B cell (primary cell): Measurements from ENCODE around the gene OR52N4. TPM values are rescaled to one million over a fixed set of nuclear protein-coding genes. Genes with fewer than 3 reads are reported as not detected.

ENCODE experiments used
- ATAC-seq: fragments of 200-7000 bp; cut with Tn5 transposase; one replicate; pipeline ENCODE4 v1.10.0; 2021; ENCODE audit warnings: low read depth, mild to moderate bottlenecking, moderate number of reproducible peaks, moderate library complexity
- CTCF ChIA-PET: fragments of 350-600 bp; sonication (Branson Sonifier 250); formaldehyde crosslinking; loops from one replicate; lab custom pipeline; 2021; ENCODE audit warnings: antibody characterized with exemption, inconsistent platforms; lab: Charles Lee
- POLR2A ChIA-PET: fragments of 350-600 bp; sonication (Branson Sonifier 250); formaldehyde crosslinking; loops from one replicate; lab custom pipeline; 2021; ENCODE audit warnings: antibody characterized with exemption; lab: Charles Lee
- DNase-seq: peaks from one replicate; pipeline ENCODE4 v3.0.0; 2013
- H2AFZ ChIP-seq: 2 replicates; pipeline ENCODE4 v1.6.1; 2012; ENCODE audit warnings: mild to moderate bottlenecking, low read depth, low read length; ENCODE audit not compliant: insufficient read depth, poor library complexity, severe bottlenecking
- H3K27ac ChIP-seq, 2 donors: 1 replicate in 1 of 2; 2 replicates in 1 of 2; pipeline ENCODE4 v1.5.1; 2012 to 2013; ENCODE audit warnings: low read length in 2 of 2, mild to moderate bottlenecking in 2 of 2, moderate library complexity in 1 of 2
- H3K27me3 ChIP-seq, 4 experiments: fragments of 200-600 bp in 1 of 4; sonication (generic) in 1 of 4; replicated peaks in 1 of 4; 1 replicate in 2 of 4; 2 replicates in 2 of 4; pipeline versions ENCODE4 v1.6.1 to v1.7.0; 2013 to 2016; ENCODE audit warnings: low read length in 3 of 4, mild to moderate bottlenecking in 2 of 4, mixed read lengths in 1 of 4, moderate library complexity in 1 of 4; ENCODE audit not compliant: insufficient read depth in 4 of 4, control insufficient read depth in 3 of 4; ENCODE audit errors: control extremely low read depth in 1 of 4
- H3K36me3 ChIP-seq, 2 experiments: replicated peaks in 1 of 2; 1 replicate in 1 of 2; 2 replicates in 1 of 2; pipeline versions ENCODE4 v1.6.1 to v1.7.1; 2013; ENCODE audit warnings: low read length in 1 of 2; ENCODE audit not compliant: insufficient read depth in 2 of 2, control insufficient read depth in 1 of 2; ENCODE audit errors: control extremely low read depth in 1 of 2, extremely low read depth in 1 of 2
- H3K4me1 ChIP-seq, 2 donors: fragments of 200-600 bp in 1 of 2; sonication (generic) in 1 of 2; 1 replicate in 1 of 2; 2 replicates in 1 of 2; pipeline versions ENCODE4 v1.5.1 to v1.6.1; 2013 to 2017; ENCODE audit warnings: low read length in 2 of 2; ENCODE audit not compliant: control insufficient read depth in 2 of 2, insufficient read depth in 2 of 2
- H3K4me2 ChIP-seq: replicated peaks from 2 replicates; pipeline ENCODE3; 2012; ENCODE audit warnings: mild to moderate bottlenecking, low read depth, low read length; ENCODE audit not compliant: poor library complexity, severe bottlenecking
- H3K4me3 ChIP-seq, 5 experiments: fragments of 200-600 bp in 1 of 5; sonication (generic) in 1 of 5; 1 replicate in 3 of 5; 2 replicates in 2 of 5; pipeline versions ENCODE4 v1.5.1 to v1.7.0; 2011 to 2016; ENCODE audit warnings: low read length in 4 of 5, mild to moderate bottlenecking in 4 of 5, low read depth in 2 of 5, control low read depth in 1 of 5, moderate library complexity in 1 of 5; ENCODE audit not compliant: insufficient read depth in 1 of 5; ENCODE audit errors: control extremely low read depth in 1 of 5, extremely low read depth in 1 of 5
- H3K79me2 ChIP-seq: fragments of 200-600 bp; sonication (generic); one replicate; pipeline ENCODE4 v1.6.0; 2016; ENCODE audit warnings: low read length; ENCODE audit not compliant: control insufficient read depth, insufficient read depth
- H3K9ac ChIP-seq: fragments of 200-600 bp; sonication (generic); 2 replicates; pipeline ENCODE4 v1.6.1; 2017; ENCODE audit warnings: mild to moderate bottlenecking, low read length, moderate library complexity
- H3K9me3 ChIP-seq, 3 donors: one replicate each; pipeline versions ENCODE4 v1.6.1 to v1.7.1; 2013; ENCODE audit warnings: low read length in 2 of 3; ENCODE audit not compliant: control insufficient read depth in 2 of 3, insufficient read depth in 1 of 3; ENCODE audit errors: control extremely low read depth in 1 of 3
- H4K20me1 ChIP-seq: 2 replicates; pipeline ENCODE4 v1.6.0; 2012; ENCODE audit warnings: mild to moderate bottlenecking, low read length; ENCODE audit not compliant: insufficient read depth, control insufficient read depth, poor library complexity, severe bottlenecking
- H3K27ac Mint-ChIP-seq: one replicate; pipeline ENCODE4 v1.8.0; 2021; ENCODE audit warnings: mixed read lengths
- H3K27me3 Mint-ChIP-seq: one replicate; pipeline ENCODE4 v1.8.0; 2021; ENCODE audit warnings: mixed read lengths
- H3K4me1 Mint-ChIP-seq: one replicate; pipeline ENCODE4 v1.8.0; 2021; ENCODE audit warnings: mixed read lengths
- H3K4me3 Mint-ChIP-seq: one replicate; pipeline ENCODE4 v1.8.0; 2021; ENCODE audit warnings: mixed read lengths
- H3K9me3 Mint-ChIP-seq: one replicate; pipeline ENCODE4 v1.8.0; 2022; ENCODE audit warnings: mixed read lengths; ENCODE audit not compliant: insufficient read depth
- EZH2 ChIP-seq: IDR thresholded peaks from 2 replicates; pipeline ENCODE4 v1.6.1; 2012; ENCODE audit warnings: borderline replicate concordance, low read depth, mild to moderate bottlenecking, moderate library complexity, low read length; ENCODE audit not compliant: insufficient read depth, poor library complexity, severe bottlenecking
- WGBS: methylation state at CpG from one replicate; pipeline ENCODE4 v1.1.5; 2013; ENCODE audit warnings: missing lambda C conversion rate; ENCODE audit not compliant: insufficient coverage; 5-methylcytosine and 5-hydroxymethylcytosine counted together
- intact Hi-C: fragments of 100-400 bp; cut with micrococcal nuclease; formaldehyde crosslinking; loops from one replicate; pipeline ENCODE4 v1.10.0; 2022
- polyA plus RNA-seq: library from polyadenylated mRNA; depleted of rRNA; stranded (reverse); fragments of >200 nt; gene quantifications from 2 replicates; pipeline ENCODE4 v1.2.3, GENCODE V29; 2012
- total RNA-seq, 2 donors: library from RNA; stranded (reverse); fragments of 120-200 nt in 1 of 2; gene quantifications; 1 replicate in 1 of 2; 2 replicates in 1 of 2; pipeline versions ENCODE4 v1.2.3 to v1.2.4, GENCODE V29; 2013 to 2022
- TF ChIP-seq, protein P1 (sequence below): fragments of 200-600 bp; IDR thresholded peaks from one replicate; pipeline ENCODE4 v1.8.0; 2022; ENCODE audit warnings: antibody characterized with exemption, mild to moderate bottlenecking

The OR52N4 gene
- total and polyA plus RNA-seq, 2 donors (not counting 1 experiment from before 2014, with no cell fraction given): 2.1 to 10.3 TPM

DNA sequence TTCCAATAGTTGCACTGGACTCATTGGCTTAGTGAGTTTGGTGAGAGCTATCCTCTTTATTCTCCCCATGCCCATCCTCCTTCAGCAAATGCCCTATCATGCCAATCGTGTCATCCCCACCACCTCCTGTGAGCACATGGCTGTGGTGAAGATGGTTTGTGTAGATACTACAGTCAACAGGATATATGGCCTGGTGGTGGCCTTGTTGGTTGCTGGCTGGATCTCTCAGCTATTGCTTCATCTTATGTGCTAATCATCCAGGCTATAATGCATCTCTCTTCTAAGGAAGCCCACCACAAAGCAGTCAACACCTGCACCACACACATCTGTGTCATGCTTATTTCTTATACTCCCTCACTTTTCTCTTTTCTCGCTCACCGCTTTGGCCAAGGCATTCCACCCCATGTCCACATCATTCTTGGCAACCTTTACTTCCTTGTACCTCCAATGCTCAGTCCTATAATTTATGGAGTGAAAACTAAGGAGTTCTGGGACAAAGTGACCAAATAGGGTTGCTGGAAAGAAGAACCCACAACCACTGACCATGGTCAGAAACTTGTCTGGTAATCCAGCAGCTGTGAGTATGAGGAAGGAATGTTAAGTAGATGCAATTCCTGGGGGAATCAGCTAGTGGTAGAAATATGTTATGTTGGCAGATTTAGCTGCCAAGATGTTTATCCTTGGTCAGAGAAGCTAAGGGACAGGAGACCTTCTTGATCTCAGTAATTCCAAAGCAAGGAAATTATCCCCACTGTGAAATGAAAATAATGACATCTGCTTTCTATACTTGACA lies 34.1 kb upstream of the OR52N4 start:
- TF ChIP-seq EZH2: no peak
- TF ChIP-seq, protein P1, sequence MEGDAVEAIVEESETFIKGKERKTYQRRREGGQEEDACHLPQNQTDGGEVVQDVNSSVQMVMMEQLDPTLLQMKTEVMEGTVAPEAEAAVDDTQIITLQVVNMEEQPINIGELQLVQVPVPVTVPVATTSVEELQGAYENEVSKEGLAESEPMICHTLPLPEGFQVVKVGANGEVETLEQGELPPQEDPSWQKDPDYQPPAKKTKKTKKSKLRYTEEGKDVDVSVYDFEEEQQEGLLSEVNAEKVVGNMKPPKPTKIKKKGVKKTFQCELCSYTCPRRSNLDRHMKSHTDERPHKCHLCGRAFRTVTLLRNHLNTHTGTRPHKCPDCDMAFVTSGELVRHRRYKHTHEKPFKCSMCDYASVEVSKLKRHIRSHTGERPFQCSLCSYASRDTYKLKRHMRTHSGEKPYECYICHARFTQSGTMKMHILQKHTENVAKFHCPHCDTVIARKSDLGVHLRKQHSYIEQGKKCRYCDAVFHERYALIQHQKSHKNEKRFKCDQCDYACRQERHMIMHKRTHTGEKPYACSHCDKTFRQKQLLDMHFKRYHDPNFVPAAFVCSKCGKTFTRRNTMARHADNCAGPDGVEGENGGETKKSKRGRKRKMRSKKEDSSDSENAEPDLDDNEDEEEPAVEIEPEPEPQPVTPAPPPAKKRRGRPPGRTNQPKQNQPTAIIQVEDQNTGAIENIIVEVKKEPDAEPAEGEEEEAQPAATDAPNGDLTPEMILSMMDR: no peak
- no peak overlapping the region for H3K4me3 Mint-ChIP-seq
- Histone ChIP-seq H3K4me2 (no peak overlapping the region), H3K9ac (no peak overlapping the region), H3K79me2 (no peaks in the 10 kb centered on the region), H3K4me3 (no peak overlapping the region), H3K4me1 (no peaks in the 10 kb centered on the region), H3K9me3 (peaks cover 0 to 1% (median 0%) of the 10 kb centered on the region in 3 donors), H3K27me3 (no peaks in the 10 kb centered on the region), H3K36me3 (peaks cover 0 to 3% of the 10 kb centered on the region in 2 experiments), H3K27ac (no peak overlapping the region), H4K20me1 (no peaks in the 10 kb centered on the region), H2AFZ (no peak overlapping the region)
- no peaks in the 10 kb centered on the region for H3K9me3 Mint-ChIP-seq
- no peak overlapping the region for H3K27ac Mint-ChIP-seq
- no peak for ATAC-seq
- DNase-seq: no peak
- H3K4me1 Mint-ChIP-seq: no peaks in the 10 kb centered on the region
- ChIA-PET CTCF (interaction anchor here (1.1 kb wide), 1 partner anchor 41 kb away, joined by 3 read pairs; no protein-coding TSS in a partner anchor), POLR2A (no interaction called here)
- intact Hi-C loops: loop anchor here (10.0 kb wide), 1 partner anchor 245 kb away; no protein-coding TSS in a partner anchor
- H3K27me3 Mint-ChIP-seq: no peaks in the 10 kb centered on the region
- no CpG with 5 or more reads among the region's 3 CpGs for WGBS

DNA sequence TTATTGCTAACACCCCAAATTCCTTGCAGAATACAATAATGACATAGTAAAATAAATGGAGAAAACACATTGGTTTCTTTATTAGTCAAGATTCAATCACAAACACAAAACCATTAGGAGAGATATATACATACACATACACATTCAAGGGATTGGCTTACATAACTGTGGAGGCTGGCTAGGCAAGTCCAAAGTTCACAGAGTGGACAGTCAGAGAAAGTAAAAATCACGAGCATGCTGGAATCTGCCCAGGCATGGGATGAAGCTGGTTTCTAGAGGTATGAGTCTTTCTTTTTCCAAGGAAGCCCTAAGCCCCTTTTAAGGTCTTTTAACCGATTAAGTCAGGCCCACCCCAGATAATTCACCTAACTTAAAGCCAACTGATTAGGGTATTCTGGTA lies 31.4 kb upstream of the OR52N4 start:
- no peaks in the 10 kb centered on the region for H3K27me3 Mint-ChIP-seq
- no peak overlapping the region for H3K27ac Mint-ChIP-seq
- CTCF ChIA-PET: no interaction called here
- POLR2A ChIA-PET: no interaction called here
- Histone ChIP-seq H3K36me3 (peaks cover 0 to 3% of the 10 kb centered on the region in 2 experiments), H3K4me1 (no peaks in the 10 kb centered on the region), H3K27me3 (no peaks in the 10 kb centered on the region), H3K4me2 (no peak overlapping the region), H4K20me1 (no peaks in the 10 kb centered on the region), H2AFZ (no peak overlapping the region), H3K9ac (no peak overlapping the region), H3K27ac (no peak overlapping the region), H3K79me2 (no peaks in the 10 kb centered on the region), H3K9me3 (peaks cover 0 to 1% (median 0%) of the 10 kb centered on the region in 3 donors), H3K4me3 (no peak overlapping the region)
- no peak for ATAC-seq
- H3K4me3 Mint-ChIP-seq: no peak overlapping the region
- intact Hi-C loops: no loop called here
- WGBS: no CpG with 5 or more reads among the region's 2 CpGs
- TF ChIP-seq, protein P1: no peak
- TF ChIP-seq EZH2: no peak
- no peaks in the 10 kb centered on the region for H3K9me3 Mint-ChIP-seq
- H3K4me1 Mint-ChIP-seq: no peaks in the 10 kb centered on the region
- no peak for DNase-seq
